Testis (tissue), 2 donors: ENCODE results near the gene TMEM156.

Source experiments
- CTCF ChIP-seq, 3 experiments: fragments of 450-650 bp in 2 of 3; fragments of 200-600 bp in 1 of 3; sonication (generic) in 1 of 3; IDR thresholded peaks; one replicate each; pipeline ENCODE4 v1.5.1; 2016 to 2019; ENCODE audit warnings: antibody characterized with exemption in 3 of 3, mild to moderate bottlenecking in 2 of 3, moderate library complexity in 1 of 3
- POLR2A ChIP-seq: fragments of 450-650 bp; IDR thresholded peaks from one replicate; pipeline ENCODE4 v1.6.1; 2017; ENCODE audit warnings: antibody characterized with exemption, mild to moderate bottlenecking, moderate library complexity

GRCh38 chr4:39054497-39054896, 22.3 kb upstream of the TMEM156 start:
- no peak for TF ChIP-seq CTCF (IDR thresholded peaks at IDR 0.05)
- no peak for TF ChIP-seq POLR2A
